HTR-8/SVneo (cell line): Measurements from ENCODE around the gene ADORA1.

ENCODE experiments used
- DNase-seq: peaks from one replicate; pipeline ENCODE4 v3.0.0; 2011; ENCODE audit warnings: low spot score, mixed read lengths; ENCODE audit not compliant: insufficient read length
- FAIRE-seq: peaks from 2 replicates; lab custom pipeline; 2011; peaks lifted over from hg19 to GRCh38; lab: Jason Lieb, UNC

ADORA1 gene

GRCh38 chr1:203168991-203169390 lies 41.5 kb downstream of the ADORA1 start:
- FAIRE-seq: no peak

GRCh38 chr1:203169770-203170520 lies 42.4 kb downstream of the ADORA1 start:
- no peak for DNase-seq
- no peak for FAIRE-seq

More at GRCh38 chr1:203168991-203169390, 41.5 kb downstream of the ADORA1 start:
- DNase-seq: no peak

- FAIRE-seq (no peak), DNase-seq (no peak)
Observed at GRCh38 chr1:203170625-203171330, 43.3 kb downstream of the ADORA1 start.

DNA sequence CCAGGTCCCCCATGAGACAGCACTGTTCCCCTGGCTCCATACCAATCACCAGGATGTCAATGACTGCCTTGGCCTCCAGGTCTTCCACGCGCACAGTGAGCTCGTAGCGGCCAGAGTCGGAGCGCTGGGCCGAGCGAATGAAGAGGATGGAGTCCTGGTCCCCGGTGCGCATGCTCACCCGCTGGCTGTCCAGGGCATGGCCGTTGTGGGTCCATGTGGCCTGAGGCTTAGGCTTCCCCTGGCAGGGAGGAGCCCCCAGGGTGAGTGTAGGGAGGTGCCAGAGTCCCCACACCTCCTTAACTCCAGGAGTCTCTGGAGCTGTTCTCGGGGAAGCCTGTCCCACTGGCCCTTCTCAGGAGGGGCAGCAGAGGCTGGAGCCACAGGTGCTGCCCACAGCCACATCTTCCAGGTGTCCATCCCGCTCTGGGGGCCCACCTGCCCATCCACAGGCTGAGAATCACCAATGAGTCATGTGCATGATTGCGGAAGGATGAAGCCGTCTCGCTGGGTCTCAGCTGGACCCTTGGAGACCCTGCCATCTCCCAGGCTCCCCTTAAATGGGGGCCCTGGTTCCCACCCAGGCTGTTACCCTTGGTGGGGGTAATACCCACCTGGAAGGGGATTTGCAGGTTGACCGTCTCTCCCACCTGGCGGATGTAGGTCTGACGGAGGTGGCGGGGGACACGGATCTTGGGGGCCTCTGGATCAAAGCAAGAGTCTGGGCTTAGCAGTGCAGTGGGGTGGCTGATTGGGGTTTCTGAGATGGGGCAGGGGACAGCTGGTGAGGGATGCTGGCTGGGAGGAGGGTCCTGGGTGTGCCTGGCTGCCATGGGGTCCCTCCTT lies 44.0 kb downstream of the ADORA1 start:
- DNase-seq (no peak), FAIRE-seq (no peak)

DNA sequence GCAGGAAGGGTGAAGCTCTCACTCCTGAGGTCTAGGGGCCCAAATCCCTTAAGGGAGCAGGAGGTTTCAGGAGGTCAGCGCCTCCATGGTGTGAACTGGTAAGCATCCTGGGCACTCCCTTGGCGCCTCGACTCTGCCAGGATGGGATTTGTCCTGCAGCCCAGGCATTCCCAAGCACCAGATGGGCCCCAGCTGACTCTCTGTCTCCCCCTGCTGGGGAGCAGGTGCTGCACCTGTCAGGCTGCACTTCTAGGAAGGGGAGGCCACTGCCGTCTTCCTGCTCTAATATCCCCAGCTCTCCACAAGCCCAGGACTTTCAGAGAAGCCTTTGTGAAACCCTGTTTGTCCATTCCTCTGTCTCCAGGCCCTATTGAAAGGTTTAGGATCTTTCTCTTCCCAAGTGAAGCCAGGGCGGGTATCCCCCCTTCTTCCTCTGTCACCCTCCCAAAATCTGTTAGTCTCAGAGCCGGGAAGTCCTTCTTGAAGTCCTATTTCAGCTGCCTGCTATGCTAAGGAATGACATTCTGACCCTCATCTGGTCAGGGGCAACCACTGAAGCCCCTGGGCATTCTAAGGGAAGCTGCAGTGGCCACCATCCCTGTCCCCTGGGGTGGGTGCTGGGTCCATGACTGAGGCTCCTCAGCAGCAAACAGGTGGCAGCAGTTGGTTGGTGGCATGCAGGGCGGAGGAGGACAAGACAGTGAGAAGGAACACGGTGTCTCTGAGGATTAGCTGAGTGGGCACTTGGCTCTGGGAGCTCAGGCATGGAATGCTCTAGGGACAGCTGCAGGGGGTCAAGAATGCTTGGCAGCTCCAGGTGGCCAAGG lies 44.9 kb downstream of the ADORA1 start:
- peak; percentile 80 for DNase-seq
- FAIRE-seq: peak; percentile 65

- no peak for FAIRE-seq
Observed at GRCh38 chr1:203173011-203173555, 45.6 kb downstream of the ADORA1 start.

GRCh38 chr1:203173566-203173965 lies 46.0 kb downstream of the ADORA1 start:
- DNase-seq (no peak), FAIRE-seq (peak; percentile 13)

More at GRCh38 chr1:203173011-203173555, 45.6 kb downstream of the ADORA1 start:
- no peak for DNase-seq

- DNase-seq (no peak), FAIRE-seq (no peak)
Observed at GRCh38 chr1:203174324-203174985, 46.9 kb downstream of the ADORA1 start.

GRCh38 chr1:203175237-203175826 lies 47.8 kb downstream of the ADORA1 start, which contains the start of gene MYBPH:
TSS of gene MYBPH (minus strand) at chr1:203175826. CDS start at chr1:203175755, 71 bp downstream.
- FAIRE-seq (no peak), DNase-seq (no peak)

GRCh38 chr1:203175827-203176241 lies 48.3 kb downstream of the ADORA1 start:
- DNase-seq: no peak

GRCh38 chr1:203176273-203177035 lies 48.9 kb downstream of the ADORA1 start:
- DNase-seq: no peak
- no peak for FAIRE-seq

More at GRCh38 chr1:203175827-203176241, 48.3 kb downstream of the ADORA1 start:
- no peak for FAIRE-seq

DNA sequence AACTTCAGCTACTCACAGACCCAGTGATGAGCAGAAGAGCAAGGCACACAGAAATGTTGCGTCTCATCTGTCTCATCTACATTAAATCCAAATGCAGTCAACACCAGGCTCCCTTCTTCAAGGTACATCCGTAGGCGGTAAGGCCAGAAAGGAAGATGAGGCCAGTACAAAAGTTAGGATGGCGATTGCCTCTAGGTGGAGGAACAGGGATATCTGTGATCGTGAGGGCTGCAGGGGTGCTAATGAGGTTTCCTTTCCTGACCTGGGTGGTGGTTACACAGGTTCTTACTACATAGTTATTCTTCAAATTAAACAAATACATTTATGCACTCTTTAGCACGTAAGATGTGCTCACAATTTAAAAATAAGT lies 49.5 kb downstream of the ADORA1 start:
- FAIRE-seq: no peak
- no peak for DNase-seq

- FAIRE-seq (no peak), DNase-seq (peak; percentile 56)
Observed at GRCh38 chr1:203177470-203178039, 50.0 kb downstream of the ADORA1 start.

DNA sequence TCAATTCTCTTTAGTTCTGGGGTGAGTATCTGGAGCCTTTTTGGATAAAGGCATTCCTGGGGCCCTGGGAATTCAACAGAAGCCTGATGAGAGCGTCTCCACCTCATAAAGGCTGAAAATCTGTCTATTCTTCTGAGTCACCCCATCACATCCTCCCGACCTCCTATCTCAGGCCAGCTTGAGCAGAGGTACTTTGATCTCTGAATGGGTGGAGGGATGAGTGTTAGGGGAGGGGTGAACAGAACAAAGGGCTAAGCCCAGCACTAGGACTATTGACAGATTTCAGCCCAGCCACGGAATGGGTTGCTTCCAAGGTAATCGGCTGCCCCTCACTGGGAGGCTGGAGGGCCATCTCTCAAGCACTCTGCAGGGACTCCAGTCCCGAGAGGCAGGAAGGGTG lies 50.6 kb downstream of the ADORA1 start:
- FAIRE-seq: no peak
- peak; percentile 54 for DNase-seq

DNA sequence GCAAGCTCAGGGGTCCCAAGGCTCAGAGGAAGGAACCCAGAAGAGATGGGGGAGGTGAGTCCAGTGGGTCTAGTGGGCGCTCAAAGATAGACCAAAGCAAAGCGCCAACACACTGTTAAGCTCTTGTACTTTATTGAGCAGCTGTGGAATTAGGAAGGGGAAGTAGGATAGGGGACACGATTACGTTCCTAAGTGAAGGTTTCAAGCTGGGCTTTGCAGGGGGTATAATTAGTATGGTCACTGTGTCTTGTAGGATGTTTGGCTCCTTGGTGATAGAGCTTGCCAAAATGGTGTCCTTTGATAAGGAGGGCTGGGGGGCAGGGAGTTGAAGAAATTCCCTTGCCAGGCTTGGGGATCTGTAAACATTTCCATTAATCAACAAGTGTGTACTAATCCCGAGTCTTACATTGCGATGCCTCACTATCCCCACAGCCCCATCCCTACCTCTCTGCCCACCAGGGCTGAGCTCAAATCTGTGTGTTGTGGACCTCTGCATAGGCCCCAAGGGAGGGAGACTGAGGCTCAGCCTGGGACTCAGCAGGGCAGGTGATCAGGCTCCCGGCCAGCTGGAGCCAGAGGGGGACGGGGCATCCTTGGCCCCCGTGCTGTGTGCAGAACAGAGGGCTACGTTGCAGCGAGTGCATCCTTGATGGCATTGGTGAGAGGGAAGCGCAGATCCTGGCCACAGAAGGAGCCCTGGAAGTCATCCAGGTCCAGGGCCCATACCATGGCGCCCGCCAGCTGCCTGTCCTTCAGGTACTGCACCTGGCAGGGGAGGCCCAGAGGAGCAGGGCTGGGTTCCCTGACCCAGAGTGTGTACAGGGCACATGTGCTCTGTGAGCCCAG lies 51.5 kb downstream of the ADORA1 start:
- FAIRE-seq (no peak), DNase-seq (no peak)

DNA sequence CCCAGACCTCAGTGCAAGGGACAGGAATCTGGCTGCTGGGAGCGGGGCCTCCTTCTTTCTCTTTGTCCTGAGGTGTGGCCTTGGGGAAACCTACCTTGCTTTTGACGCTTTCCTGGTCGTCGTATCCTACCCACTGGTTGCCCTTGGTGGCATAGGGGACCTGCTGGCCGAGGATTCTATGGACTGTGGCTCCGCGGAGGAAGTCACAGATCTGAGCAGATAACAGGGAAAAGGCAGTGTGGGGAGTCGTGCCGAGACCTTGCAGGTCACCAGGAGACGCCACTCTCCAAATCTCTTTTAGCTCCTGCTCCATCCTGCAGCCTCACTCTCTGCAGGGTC lies 52.1 kb downstream of the ADORA1 start:
- FAIRE-seq (no peak), DNase-seq (no peak)
